Subcutaneous abdominal adipose tissue (tissue), 5 donors: ENCODE results near the gene PXDN.
"Not testable (repeated sequence)": the region's sequence is repeated elsewhere in the genome, so short reads cannot be mapped to it uniquely, and the experiment has no call there.

Source experiments
- H3K27ac ChIP-seq: one replicate; pipeline ENCODE4 v1.7.0; 2013; ENCODE audit warnings: low read depth, mild to moderate bottlenecking, inconsistent platforms, low read length, moderate library complexity
- H3K27me3 ChIP-seq, 5 donors: one replicate each; pipeline ENCODE4 v1.7.0; 2013; ENCODE audit warnings: low read length in 5 of 5, inconsistent platforms in 1 of 5; ENCODE audit not compliant: control insufficient read depth in 5 of 5, insufficient read depth in 4 of 5
- H3K36me3 ChIP-seq, 5 donors: one replicate each; pipeline ENCODE4 v1.7.0; 2013; ENCODE audit warnings: low read length in 5 of 5; ENCODE audit not compliant: control insufficient read depth in 5 of 5, insufficient read depth in 5 of 5
- H3K4me1 ChIP-seq, 5 donors: one replicate each; pipeline ENCODE4 v1.7.0; 2013; ENCODE audit warnings: low read length in 5 of 5, mild to moderate bottlenecking in 3 of 5, moderate library complexity in 1 of 5; ENCODE audit not compliant: control insufficient read depth in 5 of 5, insufficient read depth in 5 of 5
- H3K4me3 ChIP-seq, 5 donors: one replicate each; pipeline ENCODE4 v1.7.0; 2013; ENCODE audit warnings: low read length in 5 of 5, low read depth in 1 of 5
- H3K9ac ChIP-seq, 5 donors: one replicate each; pipeline ENCODE4 v1.7.0; 2013; ENCODE audit warnings: low read length in 5 of 5, mild to moderate bottlenecking in 4 of 5, moderate library complexity in 3 of 5
- H3K9me3 ChIP-seq, 5 donors: one replicate each; pipeline ENCODE4 v1.7.0; 2013; ENCODE audit warnings: low read length in 5 of 5; ENCODE audit not compliant: control insufficient read depth in 5 of 5
- donor health status: healthy.
- donor health status: healthy.
- donor health status: healthy.
- donor health status: healthy.
- donor health status: healthy.

The PXDN gene

GRCh38 chr2:1625281-1626001 lies 118.9 kb downstream of the PXDN start:
- H3K27ac ChIP-seq = peak overlapping the region; percentile 23
- peaks cover 0 to 16% (median 12%) of the 10 kb centered on the region in 5 donors for H3K4me1 ChIP-seq
- no peak overlapping the region for H3K9ac ChIP-seq
- H3K27me3 ChIP-seq = no peaks in the 10 kb centered on the region
- no peak overlapping the region for H3K4me3 ChIP-seq
- H3K36me3 ChIP-seq = peaks cover 4 to 9% (median 5%) of the 10 kb centered on the region in 5 donors
- H3K9me3 ChIP-seq = peaks cover 0 to 7% (median 3%) of the 10 kb centered on the region in 5 donors

GRCh38 chr2:1623906-1624445 lies 120.3 kb downstream of the PXDN start:
- H3K4me3 ChIP-seq = no peak overlapping the region
- no peaks in the 10 kb centered on the region for H3K36me3 ChIP-seq
- H3K27me3 ChIP-seq = no peaks in the 10 kb centered on the region
- H3K9me3 ChIP-seq = no peaks in the 10 kb centered on the region
- peaks cover 0 to 16% (median 11%) of the 10 kb centered on the region in 5 donors for H3K4me1 ChIP-seq
- H3K9ac ChIP-seq = no peak overlapping the region
- H3K27ac ChIP-seq = no peak overlapping the region

- Histone ChIP-seq H3K9me3 (no peaks in the 10 kb centered on the region), H3K9ac (no peak overlapping the region), H3K36me3 (no peaks in the 10 kb centered on the region), H3K27ac (no peak overlapping the region), H3K4me3 (no peak overlapping the region), H3K4me1 (peaks cover 0 to 14% (median 8%) of the 10 kb centered on the region in 5 donors), H3K27me3 (no peaks in the 10 kb centered on the region)
These were observed 121.7 kb downstream of the PXDN start for GRCh38 chr2:1622521-1623200.

- H3K9ac ChIP-seq, H3K27ac ChIP-seq, H3K9me3 ChIP-seq, H3K36me3 ChIP-seq, H3K27me3 ChIP-seq, H3K4me3 ChIP-seq: not testable (repeated sequence)
- peaks cover 0 to 13% (median 8%) of the 10 kb centered on the region in 5 donors for H3K4me1 ChIP-seq
These were observed 122.3 kb downstream of the PXDN start for GRCh38 chr2:1621976-1622375.

- Histone ChIP-seq H3K9ac (no peak overlapping the region), H3K4me3 (no peak overlapping the region), H3K4me1 (peaks cover 0 to 13% (median 8%) of the 10 kb centered on the region in 5 donors), H3K9me3 (no peaks in the 10 kb centered on the region), H3K36me3 (no peaks in the 10 kb centered on the region), H3K27me3 (no peaks in the 10 kb centered on the region), H3K27ac (no peak overlapping the region)
These were observed 122.8 kb downstream of the PXDN start for GRCh38 chr2:1621501-1621900.

- H3K9me3 ChIP-seq = no peaks in the 10 kb centered on the region
- H3K9ac ChIP-seq = no peak overlapping the region
- H3K27me3 ChIP-seq = no peaks in the 10 kb centered on the region
- H3K27ac ChIP-seq = no peak overlapping the region
- H3K4me3 ChIP-seq = no peak overlapping the region
- no peaks in the 10 kb centered on the region for H3K36me3 ChIP-seq
- peaks cover 0 to 11% (median 8%) of the 10 kb centered on the region in 5 donors for H3K4me1 ChIP-seq
These were observed 123.3 kb downstream of the PXDN start for GRCh38 chr2:1621041-1621440.

GRCh38 chr2:1620081-1620480 lies 124.2 kb downstream of the PXDN start:
- H3K27me3 ChIP-seq = no peaks in the 10 kb centered on the region
- no peaks in the 10 kb centered on the region for H3K9me3 ChIP-seq
- H3K4me1 ChIP-seq = peaks cover 0 to 1% (median 0%) of the 10 kb centered on the region in 5 donors
- H3K9ac ChIP-seq = no peak overlapping the region
- no peak overlapping the region for H3K4me3 ChIP-seq
- H3K36me3 ChIP-seq = no peaks in the 10 kb centered on the region
- no peak overlapping the region for H3K27ac ChIP-seq

- Histone ChIP-seq H3K4me1 (no peaks in the 10 kb centered on the region), H3K36me3 (no peaks in the 10 kb centered on the region), H3K27ac (no peak overlapping the region), H3K9me3 (no peaks in the 10 kb centered on the region), H3K4me3 (no peak overlapping the region), H3K27me3 (no peaks in the 10 kb centered on the region), H3K9ac (no peak overlapping the region)
These were observed 124.8 kb downstream of the PXDN start for GRCh38 chr2:1619556-1619955.

GRCh38 chr2:1618974-1619373 lies 125.3 kb downstream of the PXDN start:
- H3K36me3 ChIP-seq = no peaks in the 10 kb centered on the region
- peaks cover 0 to 4% (median 3%) of the 10 kb centered on the region in 5 donors for H3K4me1 ChIP-seq
- H3K27me3 ChIP-seq = no peaks in the 10 kb centered on the region
- H3K4me3 ChIP-seq = no peak overlapping the region
- no peaks in the 10 kb centered on the region for H3K9me3 ChIP-seq
- no peak overlapping the region for H3K27ac ChIP-seq
- H3K9ac ChIP-seq = no peak overlapping the region
